Raji (cell line): ENCODE measurements around the gene CDC14B.

Experiments used
- POLR2A ChIP-seq: IDR thresholded peaks from 2 replicates; pipeline ENCODE4 v1.6.1; 2011; ENCODE audit warnings: low read depth, low read length, control low read depth; ENCODE audit not compliant: insufficient read depth

The CDC14B gene

GRCh38 chr9:96486386-96487028, 133.1 kb downstream of the CDC14B start:
- TF ChIP-seq POLR2A, result no peak

DNA sequence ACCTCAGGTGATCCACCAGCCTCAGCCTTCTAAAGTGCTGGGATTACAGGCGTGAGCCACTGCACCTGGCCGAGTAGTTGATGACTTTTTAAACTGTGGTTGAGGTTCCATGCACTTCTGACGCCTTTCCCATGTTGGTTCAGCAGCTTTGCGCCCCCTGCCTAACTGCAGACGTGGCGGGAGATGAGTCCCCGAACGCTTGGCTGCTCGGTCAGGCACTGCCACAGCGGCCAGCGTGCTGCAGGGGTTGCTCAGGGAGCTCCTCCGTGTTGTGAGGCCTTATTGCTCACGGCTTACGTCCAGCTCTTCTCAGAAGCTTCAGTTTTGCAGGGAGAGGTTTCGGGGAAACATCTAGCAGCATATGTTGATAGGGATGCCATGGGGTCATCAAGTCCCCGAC, 134.4 kb downstream of the CDC14B start:
- TF ChIP-seq POLR2A, result no peak

GRCh38 chr9:96484521-96484931, 135.1 kb downstream of the CDC14B start:
- no peak for TF ChIP-seq POLR2A

GRCh38 chr9:96483733-96484390, 135.8 kb downstream of the CDC14B start:
- no peak for TF ChIP-seq POLR2A

DNA sequence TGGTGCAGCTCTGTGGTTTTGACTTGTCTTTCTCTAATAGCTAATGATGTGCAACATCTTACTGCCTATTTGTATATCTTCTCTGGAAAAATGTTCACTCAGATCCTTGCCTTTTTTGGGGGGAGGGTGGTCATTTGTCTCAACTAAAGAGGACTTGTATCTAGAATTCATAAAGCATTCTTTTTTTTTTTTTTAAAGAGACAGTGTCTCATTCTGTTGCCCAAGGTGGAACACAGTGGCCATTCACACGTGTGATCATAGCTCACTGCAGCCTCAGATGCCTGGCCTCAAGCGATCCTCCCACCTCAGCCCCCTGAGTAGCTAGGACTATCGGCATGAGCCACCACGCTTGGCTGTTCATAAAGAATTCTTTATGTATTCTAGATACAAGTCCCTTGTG, 136.4 kb downstream of the CDC14B start:
- TF ChIP-seq POLR2A, result no peak

GRCh38 chr9:96482476-96482875, 137.2 kb downstream of the CDC14B start:
- no peak for TF ChIP-seq POLR2A

GRCh38 chr9:96480736-96481135, 138.9 kb downstream of the CDC14B start:
- no peak for TF ChIP-seq POLR2A

DNA sequence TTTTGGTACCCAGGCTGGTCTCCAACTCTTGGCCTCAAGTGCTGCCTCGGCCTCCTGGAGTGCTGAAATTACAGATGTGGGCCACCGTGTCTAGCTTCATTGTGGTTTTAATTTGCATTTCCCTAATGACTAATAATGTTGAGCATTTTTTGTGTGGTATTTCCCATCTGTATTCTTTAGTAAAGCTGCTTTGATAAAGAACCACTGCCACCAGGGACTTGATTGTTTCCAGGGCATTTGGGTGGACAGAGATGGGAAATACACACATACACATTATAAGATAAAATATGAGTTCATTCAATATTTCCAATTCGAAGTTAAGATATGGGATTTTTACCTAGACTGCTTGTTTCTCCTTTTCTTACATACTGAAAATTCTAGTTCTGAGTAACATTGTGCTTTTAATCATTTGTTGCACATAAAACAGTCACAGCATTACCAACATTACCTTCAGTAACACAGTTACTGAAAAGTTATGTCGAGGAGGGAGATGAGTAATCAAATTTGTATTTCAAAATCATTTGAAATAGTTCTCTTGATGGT, 140.7 kb downstream of the CDC14B start:
- TF ChIP-seq POLR2A, result no peak

- no peak for TF ChIP-seq POLR2A
These were observed 143.1 kb downstream of the CDC14B start for GRCh38 chr9:96476591-96476990.

GRCh38 chr9:96476013-96476412, 143.6 kb downstream of the CDC14B start:
- no peak for TF ChIP-seq POLR2A

DNA sequence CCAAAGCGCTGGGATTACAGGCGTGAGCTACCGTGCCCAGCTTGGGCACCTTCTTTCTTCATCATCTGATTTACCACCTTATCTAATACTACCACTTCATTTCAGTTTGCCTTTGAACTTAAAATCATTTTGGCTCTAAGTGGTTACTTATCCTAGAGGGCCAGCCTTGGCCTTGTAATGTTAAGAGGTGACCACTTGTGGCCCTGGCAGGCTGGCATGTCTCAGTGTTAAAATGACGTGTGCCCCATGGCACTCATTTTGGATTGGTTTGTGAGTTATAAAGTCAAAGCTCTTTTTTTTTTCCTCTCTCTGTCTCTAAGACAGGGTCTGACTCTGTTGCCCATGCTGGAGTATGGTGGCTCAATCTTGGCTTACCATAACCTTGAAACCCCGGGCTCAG, 151.9 kb downstream of the CDC14B start:
- no peak for TF ChIP-seq POLR2A

DNA sequence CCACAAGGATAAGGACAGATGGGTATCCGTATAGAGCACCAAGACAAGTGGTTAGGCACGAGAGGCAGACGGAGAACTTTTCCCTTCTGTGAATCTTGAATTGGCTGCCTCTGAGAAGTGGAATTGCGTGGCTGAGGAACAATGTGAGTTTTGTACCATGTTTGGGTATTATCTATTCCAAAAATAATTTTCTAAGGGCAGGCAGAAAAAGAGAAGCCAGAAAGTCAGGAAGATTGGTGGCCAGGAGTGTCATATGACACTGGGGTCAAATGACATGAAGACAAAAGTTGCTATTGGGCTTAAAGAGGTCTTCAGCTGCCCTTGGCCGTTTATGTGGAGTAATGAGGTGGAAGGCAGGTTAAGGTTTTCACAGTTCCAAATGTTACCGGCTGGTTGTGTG, 155.2 kb downstream of the CDC14B start:
- TF ChIP-seq POLR2A, result no peak

DNA sequence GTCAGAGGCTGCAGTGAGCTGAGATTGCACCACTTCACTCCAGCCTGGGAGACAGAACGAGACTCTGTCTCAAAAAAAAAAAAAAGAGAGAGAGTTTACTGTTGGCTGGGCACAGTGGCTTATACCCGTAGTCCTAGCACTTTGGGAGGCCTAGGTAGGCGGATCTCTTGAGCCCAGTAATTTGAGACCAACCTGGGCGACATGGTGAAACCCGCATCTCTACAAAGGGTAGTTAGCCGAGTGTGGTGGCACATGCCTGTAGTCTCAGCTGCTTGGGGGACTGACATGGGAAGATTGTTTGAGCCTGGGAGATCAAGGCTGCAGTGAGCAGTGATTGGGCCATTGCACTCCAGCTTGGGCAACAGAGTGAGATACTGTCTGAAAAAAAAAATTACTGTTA, 157.1 kb downstream of the CDC14B start:
- TF ChIP-seq POLR2A, result no peak

DNA sequence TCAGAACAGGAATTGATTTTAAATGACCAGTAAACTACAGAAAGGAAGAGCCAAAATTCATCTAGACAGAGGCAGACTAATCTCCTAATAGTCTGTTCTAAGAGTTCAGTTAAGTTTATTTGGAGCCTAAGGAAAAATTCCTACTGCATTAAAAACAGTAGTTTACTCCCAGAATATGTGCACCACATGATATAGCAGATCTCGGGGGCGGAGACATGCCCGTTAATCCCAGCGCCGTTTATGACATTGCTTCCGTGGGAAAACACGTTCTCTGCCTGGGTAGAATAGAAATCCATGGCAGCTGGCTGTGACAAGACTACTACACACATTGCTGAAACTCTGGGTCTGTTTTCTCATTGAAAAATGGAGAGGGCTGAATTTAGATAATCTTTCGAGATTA, 158.3 kb downstream of the CDC14B start:
- TF ChIP-seq POLR2A, result no peak

GRCh38 chr9:96460882-96461281, 158.8 kb downstream of the CDC14B start:
- TF ChIP-seq POLR2A, result no peak

DNA sequence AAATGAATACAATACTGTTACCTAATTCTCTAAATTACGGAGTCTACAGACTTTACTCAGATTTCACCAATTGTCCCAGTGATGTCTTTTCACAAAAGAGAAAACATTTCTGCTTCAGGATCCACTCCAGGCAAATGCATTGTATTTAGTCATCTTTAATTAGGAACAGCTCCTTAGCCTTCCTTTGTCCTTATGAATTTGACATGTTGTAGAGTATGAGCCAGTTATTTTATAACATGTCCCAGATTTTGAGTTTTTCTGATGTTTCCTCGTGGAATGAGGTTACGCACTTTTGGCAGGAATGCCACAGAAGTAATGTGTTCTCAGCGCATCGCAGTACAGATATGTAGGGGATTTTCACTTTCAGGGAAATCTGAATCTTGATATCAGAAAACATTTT, 159.2 kb downstream of the CDC14B start:
- no peak for TF ChIP-seq POLR2A
